CD4-positive, alpha-beta T cell treated with Interleukin-6 at 100 ng/mL for 8 hours (primary cell): Measurements from ENCODE around the gene PDIA6.
A peak's percentile ranks its signal among the peaks of the same experiment; 100 is the strongest.
"Not testable (repeated sequence)": the region's sequence is repeated elsewhere in the genome, so short reads cannot be mapped to it uniquely, and the experiment has no call there.

ENCODE experiments used
- DNase-seq: peaks from one replicate; pipeline ENCODE4 v3.0.0-alpha.2; 2020; ENCODE audit warnings: mixed read lengths, low spot score

Gene PDIA6

DNA sequence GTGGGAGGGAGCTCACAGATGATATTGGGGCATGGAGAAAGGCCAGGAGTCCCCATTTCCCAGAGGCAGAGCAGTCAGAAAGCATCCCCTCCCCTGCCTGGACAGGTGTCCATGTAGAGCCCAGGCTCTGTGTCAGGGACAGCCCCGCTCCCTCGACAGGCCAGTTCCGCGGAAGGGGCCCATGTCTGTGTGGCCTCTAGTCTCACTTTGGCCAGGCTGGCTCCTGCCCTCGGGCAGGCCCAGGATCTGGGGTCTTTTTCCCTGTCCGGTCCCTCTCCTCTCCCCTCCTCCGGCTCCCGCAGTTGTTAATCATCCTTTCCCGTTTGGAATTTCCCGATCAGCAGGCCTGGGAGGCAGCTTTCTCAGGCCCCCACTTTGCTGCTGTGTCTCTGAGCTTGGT, 20.4 kb upstream of the PDIA6 start:
- DNase-seq, result no peak

GRCh38 chr2:10832203-10832936, 19.8 kb upstream of the PDIA6 start:
- peak; percentile 84 for DNase-seq

GRCh38 chr2:10831400-10831985, 18.9 kb upstream of the PDIA6 start:
- DNase-seq, result no peak

GRCh38 chr2:10830641-10831399, 18.2 kb upstream of the PDIA6 start:
- DNase-seq, result no peak

- no peak for DNase-seq
These were observed 17.6 kb upstream of the PDIA6 start for GRCh38 chr2:10830203-10830602.

- DNase-seq, result no peak
These were observed 16.7 kb upstream of the PDIA6 start for GRCh38 chr2:10829299-10829698.

- DNase-seq, result no peak
These were observed 15.8 kb upstream of the PDIA6 start for GRCh38 chr2:10828346-10828745.

GRCh38 chr2:10826625-10827024, 14.0 kb upstream of the PDIA6 start:
- DNase-seq, result no peak

GRCh38 chr2:10826026-10826425, 13.4 kb upstream of the PDIA6 start:
- DNase-seq, result no peak

- no peak for DNase-seq
These were observed 11.6 kb upstream of the PDIA6 start for GRCh38 chr2:10824191-10824590.

DNA sequence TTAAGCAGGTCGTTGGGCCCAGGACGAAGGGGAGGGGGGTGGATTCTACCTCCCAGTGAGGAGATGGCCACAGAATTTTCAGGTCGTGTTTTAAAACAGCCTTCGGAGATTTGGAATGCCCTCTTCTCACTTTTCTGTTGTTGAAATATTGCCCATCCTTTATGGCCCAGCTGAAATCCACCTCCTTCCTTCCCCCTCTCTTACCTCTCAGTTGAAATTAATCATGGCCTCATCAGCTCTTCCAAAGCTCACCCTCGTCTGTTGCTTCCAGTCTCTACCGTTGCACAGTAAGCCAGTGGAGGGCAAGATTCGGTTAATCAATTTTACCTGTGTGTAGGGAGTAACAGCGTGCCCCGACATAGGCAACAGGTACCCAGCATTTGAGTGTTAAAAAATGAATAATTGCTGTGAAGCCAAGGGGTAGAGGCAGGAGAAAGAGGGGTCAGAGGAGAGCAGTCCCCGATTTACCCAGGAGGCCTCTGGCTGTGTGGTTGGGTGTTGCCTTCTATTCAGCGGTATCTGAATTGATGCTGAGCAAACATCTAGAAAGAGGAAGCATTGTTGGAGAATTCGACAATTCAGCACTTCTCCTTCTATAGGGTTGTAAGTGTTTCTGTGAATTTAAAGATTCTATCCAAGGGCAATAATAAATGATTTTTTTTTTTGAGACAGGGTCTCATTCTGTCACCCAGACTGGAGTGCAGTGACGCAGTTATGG, 8.6 kb upstream of the PDIA6 start:
- no peak for DNase-seq

- DNase-seq, result no peak
These were observed 8.0 kb upstream of the PDIA6 start for GRCh38 chr2:10820562-10820961.

DNA sequence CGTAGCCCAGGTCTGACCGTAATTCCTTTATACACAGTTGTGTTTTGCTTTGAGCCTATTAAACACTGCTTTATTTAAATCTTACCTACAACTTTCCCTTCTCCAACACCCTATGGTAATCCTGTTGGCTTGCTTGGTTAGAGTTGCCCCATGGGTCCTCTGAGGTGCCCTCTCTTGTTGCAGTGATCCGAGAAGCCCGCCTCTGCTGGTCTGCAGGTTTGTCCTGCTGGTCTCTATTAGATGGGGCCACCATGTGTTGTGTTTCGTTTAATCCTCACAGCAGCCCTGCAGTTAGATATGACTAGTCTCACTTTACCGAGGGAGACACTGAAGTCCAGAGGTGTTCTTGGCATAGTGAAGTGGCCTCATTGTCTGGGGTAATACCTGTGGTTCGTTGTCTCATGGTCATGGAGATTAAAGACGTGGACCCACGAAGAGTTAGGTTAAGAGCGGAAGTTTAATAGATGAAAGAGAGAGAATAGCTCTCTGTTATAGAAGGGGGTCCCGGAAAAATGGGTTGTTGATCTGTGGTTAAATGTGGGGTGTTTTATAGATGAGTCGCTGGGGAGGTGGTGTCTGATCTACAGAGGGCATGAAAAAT, 7.2 kb upstream of the PDIA6 start:
- DNase-seq, result no peak

DNA sequence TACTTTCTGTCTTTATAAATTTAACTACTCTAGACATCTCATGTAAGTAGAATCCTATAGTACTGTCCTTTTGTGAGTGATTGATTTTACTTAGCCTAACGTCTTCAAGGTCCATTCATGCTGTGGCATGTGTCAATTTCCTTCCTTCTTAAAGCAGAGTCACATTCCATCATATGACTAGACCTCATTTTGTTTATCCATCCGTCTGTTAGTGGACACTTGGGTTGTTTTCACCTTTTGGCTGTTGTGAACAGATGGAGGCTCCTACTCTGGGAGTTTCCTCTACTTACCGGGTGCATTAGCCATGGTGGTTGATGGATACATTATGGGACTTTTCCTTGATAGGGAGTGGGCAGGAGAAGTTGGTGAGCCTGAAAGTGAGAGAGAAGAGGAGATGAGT, 6.4 kb upstream of the PDIA6 start:
- no peak for DNase-seq

DNA sequence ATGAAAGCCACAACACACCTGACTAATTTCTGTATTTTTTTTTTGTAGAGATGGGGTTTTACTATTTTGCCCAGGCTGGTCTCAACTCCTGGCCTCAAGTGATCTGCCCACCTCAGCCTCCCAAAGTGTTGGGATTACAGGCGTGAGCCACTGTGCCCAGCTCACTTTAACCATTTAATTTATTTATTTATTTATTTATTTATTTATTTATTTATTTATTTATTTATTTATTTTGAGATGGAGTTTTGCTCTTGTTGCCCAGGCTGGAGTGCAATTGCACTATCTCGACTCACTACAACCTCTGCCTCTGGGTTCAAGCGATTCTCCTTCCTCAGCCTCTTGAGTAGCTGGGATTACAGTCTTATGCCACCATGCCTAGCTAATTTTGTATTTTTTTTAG, 5.7 kb upstream of the PDIA6 start:
- DNase-seq, result not testable (repeated sequence)

DNA sequence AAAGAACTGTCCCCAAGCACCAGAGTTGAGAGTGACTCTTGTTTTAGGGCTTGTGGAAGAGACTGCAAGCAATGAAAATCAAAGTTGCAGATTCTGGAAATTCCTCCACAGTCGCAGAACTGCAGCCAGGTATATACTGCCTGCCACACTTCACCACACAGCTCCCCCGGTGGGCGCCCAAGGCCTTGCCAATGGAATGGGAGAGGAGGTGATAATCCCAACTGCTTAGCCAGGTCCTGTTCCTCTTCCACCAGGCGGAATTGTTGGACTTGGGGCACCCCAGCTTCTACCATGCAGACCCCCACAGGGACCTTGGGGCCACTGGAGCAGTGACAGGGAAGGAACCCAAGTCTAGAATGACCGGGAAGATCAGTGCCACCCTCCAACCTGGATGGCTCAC, 4.8 kb upstream of the PDIA6 start:
- no peak for DNase-seq

- no peak for DNase-seq
These were observed 2.2 kb upstream of the PDIA6 start for GRCh38 chr2:10814571-10815331.

- DNase-seq, result no peak
These were observed 1.6 kb upstream of the PDIA6 start for GRCh38 chr2:10814142-10814541.

DNA sequence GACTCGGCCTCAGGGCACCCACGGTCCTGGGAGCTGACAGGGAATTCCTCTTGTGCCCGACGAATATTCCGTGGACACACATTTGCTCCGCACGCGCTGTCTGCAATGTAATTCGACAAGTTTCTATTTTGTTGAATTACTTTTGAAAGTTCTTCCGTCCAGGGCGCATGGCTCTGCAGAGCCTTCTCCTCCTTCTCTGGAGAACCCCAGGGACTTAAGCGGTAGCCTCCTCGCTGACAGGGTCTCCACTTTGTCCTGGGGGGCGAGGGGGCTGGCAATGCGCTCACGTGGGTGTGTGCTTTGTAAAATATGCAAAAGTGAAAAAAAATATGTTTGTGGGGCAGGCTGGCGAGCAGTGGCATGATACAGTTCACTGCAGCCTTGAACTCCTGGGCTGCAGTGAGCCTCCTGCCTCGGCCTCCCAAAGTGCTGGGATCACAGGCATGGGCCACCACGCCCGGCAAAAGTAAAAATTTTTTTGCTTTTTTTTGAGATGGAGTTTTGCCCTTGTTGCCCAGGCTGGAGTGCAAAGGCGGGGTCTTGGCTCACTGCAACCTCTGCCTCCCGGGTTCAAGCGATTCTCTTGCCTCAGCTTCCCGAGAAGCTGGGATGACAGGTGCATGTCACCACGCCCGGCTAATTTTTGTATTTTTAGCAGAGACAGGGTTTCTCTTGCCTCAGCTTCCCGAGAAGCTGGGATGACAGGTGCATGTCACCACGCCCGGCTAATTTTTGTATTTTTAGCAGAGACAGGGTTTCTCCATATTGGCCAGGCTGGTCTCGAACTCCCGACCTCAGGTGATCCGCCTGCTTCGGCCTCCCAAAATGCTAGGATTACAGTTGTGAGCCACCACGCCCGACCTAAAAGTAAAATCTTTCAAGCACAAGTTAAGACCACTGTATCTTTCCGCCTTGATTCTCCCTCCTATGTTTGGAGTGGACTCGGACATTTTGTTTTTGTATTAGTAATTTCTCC, 866 bp upstream of the PDIA6 start:
- not testable (repeated sequence) for DNase-seq

DNA sequence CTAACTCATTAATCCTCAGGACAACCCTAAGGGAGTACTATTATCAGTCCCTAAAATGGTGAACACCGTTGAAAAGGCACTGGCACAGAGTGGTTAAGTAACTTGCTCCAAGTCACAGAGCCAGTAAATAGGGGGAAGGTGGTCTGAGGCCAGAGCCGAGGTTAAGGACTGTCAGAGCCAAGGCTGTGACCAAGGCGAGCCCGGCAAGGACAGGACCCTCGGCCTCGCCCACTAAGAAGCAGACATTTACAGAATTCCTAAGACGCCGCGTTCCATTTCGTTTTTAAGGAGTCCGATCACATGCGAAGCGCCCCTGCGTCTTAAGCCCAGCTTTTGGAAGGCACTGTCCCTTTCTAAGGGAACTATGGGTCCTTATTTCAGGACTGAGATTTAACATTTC, 1.1 kb downstream of the PDIA6 start:
- DNase-seq, result no peak
